Measurements from ENCODE around the gene ADSS1.

Gene ADSS1

GRCh38 chr14:104769324-104770071 is 45.5 kb downstream of the ADSS1 start:
- DNase-seq (ENCODE audit: low read depth in 3 of 3): no peak

- no peak for DNase-seq (ENCODE audit: low read depth in 3 of 3)
These were observed 46.1 kb downstream of the ADSS1 start for GRCh38 chr14:104770072-104770579.

GRCh38 chr14:104770851-104771272 is 46.8 kb downstream of the ADSS1 start:
- no peak for DNase-seq (ENCODE audit: low read depth in 3 of 3)

GRCh38 chr14:104771374-104771773 is 47.3 kb downstream of the ADSS1 start:
- no peak for DNase-seq (ENCODE audit: low read depth in 3 of 3)

GRCh38 chr14:104771918-104772706 is 48.1 kb downstream of the ADSS1 start:
- DNase-seq (ENCODE audit: low read depth in 3 of 3): no peak

GRCh38 chr14:104772707-104773504 is 48.9 kb downstream of the ADSS1 start:
- DNase-seq (ENCODE audit: low read depth in 3 of 3): no peak

GRCh38 chr14:104773505-104774452 is 49.8 kb downstream of the ADSS1 start:
- no peak for DNase-seq (ENCODE audit: low read depth in 3 of 3)

GRCh38 chr14:104774453-104775072 is 50.5 kb downstream of the ADSS1 start:
- DNase-seq (ENCODE audit: low read depth in 3 of 3): no peak

GRCh38 chr14:104775073-104775489 is 51.1 kb downstream of the ADSS1 start:
- DNase-seq (ENCODE audit: low read depth in 3 of 3): no peak

GRCh38 chr14:104776481-104776880 is 52.5 kb downstream of the ADSS1 start:
- no peak for DNase-seq (ENCODE audit: low read depth in 3 of 3)

GRCh38 chr14:104776961-104777807 is 53.2 kb downstream of the ADSS1 start:
- no peak for DNase-seq (ENCODE audit: low read depth in 3 of 3)

GRCh38 chr14:104777808-104778249 is 53.8 kb downstream of the ADSS1 start:
- no peak for DNase-seq (ENCODE audit: low read depth in 3 of 3)

GRCh38 chr14:104778694-104779331 is 54.8 kb downstream of the ADSS1 start:
- no peak for DNase-seq (ENCODE audit: low read depth in 3 of 3)

- DNase-seq (ENCODE audit: low read depth in 3 of 3): no peak
These were observed 55.9 kb downstream of the ADSS1 start for GRCh38 chr14:104779776-104780512.

- no peak for DNase-seq (ENCODE audit: low read depth in 3 of 3)
These were observed 56.5 kb downstream of the ADSS1 start for GRCh38 chr14:104780513-104781030.

- DNase-seq (ENCODE audit: low read depth in 3 of 3): no peak
These were observed 57.4 kb downstream of the ADSS1 start for GRCh38 chr14:104781271-104782077.

All from stimulated activated CD4-positive, alpha-beta T cell treated with anti-CD3 and anti-CD28 coated beads, TNF-alpha, amount 100 ng/mL, for 48 hours (primary cell).